ENCODE measurements around the gene PTPRA.

The PTPRA gene

DNA sequence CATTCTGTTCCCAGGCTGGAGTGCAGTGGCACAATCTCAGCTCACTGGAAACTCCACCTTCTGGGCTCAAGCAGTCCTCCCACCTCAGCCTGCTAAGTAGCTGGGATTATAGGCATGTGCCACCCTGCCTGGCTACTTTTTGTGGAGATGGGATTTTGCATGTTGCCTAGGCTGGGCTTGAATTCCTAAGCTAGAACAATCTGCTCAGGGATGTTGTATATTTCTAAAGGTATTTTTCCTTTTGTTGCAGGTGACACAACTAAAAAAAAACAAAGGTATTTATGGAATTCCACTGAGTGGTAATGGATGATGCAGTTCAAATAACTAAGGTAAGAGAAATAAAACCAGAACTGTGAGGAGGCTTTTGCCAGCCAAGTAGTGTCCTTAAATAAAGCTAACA lies 49.7 kb downstream of the PTPRA start:
- no peak for DNase-seq (ENCODE audit: low spot score)

DNA sequence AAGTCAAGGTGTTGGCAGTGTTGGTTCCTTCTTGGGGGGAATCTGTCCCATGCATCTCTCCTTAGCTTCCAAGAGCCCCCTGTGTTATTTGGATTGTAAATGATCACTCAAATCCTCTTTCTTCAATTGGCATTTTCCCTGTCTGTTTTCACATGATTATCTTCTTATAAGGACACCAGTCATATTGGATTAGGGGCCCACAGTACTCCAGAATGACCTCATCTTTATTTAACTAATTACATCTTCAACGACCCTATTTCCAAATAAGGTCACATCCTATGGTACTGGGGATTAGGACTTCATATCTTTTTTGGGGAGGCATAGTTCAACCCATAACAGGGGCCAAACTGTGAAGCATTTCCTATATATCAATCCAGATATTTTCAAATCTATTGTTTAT lies 57.3 kb downstream of the PTPRA start:
- DNase-seq (ENCODE audit: low spot score) = no peak

DNA sequence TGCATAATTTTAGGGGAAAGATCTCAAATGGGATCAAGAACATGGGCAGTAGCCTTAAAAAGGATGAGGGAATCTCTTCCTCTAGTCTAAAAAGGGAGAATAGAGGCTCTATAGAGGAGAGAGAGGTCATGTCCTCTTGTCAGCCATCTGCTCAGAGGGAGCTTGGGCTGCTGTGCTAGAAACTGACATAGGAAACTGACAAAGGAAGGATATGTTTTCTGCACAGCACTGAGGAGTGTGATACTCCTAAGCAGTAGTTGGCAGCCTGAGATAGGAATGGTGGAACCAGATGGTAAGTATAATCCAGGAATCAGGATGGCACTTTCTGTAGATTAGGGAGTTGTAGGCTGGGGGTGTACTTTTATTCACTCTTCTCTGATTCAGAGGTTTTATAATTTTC lies 59.2 kb downstream of the PTPRA start:
- no peak for DNase-seq (ENCODE audit: low spot score)

DNA sequence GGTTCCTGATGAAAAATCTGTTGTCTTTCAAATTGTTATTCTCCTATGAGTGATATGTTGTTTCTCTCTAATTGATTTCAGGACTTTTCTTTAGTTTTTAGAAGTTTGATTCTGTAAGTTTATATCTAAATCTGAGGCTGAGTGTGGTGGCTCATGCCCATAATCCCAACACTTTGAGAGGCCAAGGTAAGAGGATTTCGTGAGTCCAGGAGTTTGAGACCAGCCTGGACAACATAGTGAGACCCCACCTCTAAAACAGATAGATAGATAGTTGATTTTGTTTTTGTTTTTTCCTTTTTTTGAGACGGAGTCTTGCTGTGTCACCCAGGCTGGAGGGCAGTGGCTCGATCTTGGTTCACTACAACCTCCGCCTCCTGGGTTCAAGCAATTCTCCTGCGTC lies 64.6 kb downstream of the PTPRA start:
- no peak for DNase-seq (ENCODE audit: low spot score)

DNA sequence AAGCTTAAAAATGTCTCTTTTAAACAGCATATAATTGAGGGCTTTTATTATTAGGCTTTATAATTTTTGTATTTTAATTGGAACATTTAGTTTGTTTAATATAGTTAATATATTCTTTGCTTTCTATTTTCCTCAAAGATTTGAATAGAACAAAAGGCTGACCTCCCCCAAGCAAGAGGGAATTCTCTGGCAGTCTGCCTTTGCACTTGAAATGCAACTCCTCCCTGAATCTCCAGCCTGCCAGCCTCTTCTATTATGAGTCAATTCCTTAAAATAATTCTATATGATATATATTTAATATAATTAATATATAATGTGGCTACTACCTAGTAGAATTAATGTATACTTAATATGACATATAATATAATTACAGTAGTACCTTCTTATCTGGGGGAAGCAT lies 69.2 kb downstream of the PTPRA start:
- no peak for DNase-seq (ENCODE audit: low spot score)

DNA sequence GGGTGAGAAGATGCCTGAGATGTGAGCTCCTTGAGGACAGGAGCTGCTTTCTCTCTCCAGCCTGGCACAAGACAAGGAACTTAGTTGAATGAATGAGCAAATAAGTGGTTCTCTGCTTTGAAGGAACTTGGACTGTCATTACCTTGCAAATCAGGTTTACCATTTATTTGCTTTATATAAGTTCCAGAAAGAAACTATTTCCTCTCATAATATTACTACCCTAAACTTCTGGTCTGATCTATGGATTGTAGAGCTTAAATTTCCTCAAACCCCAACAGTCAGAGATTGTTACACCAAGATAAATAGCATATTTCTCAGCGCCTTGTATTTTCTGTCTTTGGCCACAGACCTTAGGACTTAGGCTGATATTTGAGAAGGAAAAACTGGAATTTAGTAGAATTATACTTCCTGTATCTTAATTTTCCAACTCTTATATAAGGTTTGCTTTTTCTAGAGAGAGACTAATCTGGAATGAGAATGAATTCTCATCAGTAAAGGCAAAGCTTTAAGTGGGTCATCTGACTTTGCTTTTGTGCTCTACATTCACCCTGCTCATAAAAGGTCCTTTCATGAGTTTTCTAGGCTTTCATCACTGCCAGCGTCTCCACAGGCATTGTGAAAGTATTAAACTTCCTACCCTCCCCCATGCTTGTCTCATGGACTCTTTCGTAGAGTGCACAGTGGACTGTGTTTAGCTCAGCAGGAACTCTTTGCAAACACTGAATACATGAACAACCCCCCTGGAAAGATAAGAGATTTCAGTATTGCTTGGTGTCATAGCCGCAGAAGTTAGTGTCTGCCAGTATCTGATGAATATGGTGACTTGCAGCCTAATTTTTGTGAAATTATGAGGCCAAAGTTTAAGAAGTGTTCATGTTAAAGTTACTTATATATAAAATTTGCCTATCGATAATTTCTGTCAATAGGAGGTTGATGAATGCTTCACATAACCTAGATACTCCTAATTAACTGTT lies 74.0 kb downstream of the PTPRA start:
- DNase-seq (ENCODE audit: low spot score) = no peak

DNA sequence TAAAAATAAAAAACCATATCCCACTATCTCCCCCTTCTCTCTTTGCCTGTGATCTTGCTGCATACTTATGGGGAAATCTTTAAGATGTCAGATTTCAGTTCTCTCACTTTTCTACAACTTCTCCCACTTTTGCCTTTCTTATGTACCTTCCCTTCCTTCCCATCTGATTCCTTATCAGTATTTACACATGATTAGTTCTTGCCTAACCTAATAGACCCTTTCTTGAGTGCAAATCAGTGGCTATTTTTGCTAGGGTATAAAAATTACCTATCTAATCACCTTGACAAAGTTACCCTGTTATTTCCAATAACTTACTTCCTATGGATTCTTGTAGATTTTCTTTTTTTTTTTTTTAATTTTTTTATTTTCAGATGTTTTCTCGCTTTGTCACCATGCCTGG lies 75.7 kb downstream of the PTPRA start:
- DNase-seq (ENCODE audit: low spot score) = no peak

DNA sequence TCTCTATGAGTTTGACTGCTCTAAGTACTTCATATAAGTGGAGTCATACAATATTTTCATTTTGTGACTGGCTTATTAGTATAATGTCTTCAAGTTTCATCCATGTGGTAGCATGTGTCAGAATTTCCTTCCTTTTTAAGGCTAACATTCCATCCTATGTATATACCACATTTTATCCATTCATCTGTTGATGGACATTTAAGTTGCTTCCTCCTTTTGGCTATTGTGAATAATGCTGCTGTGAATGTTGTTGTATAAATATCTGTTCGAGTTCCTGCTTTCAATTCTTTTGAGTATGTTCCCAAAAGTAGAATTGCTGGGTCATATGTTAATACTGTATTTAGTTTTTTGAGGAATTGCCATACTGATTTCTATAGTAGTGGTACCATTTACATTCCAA lies 79.5 kb downstream of the PTPRA start:
- no peak for DNase-seq (ENCODE audit: low spot score)

DNA sequence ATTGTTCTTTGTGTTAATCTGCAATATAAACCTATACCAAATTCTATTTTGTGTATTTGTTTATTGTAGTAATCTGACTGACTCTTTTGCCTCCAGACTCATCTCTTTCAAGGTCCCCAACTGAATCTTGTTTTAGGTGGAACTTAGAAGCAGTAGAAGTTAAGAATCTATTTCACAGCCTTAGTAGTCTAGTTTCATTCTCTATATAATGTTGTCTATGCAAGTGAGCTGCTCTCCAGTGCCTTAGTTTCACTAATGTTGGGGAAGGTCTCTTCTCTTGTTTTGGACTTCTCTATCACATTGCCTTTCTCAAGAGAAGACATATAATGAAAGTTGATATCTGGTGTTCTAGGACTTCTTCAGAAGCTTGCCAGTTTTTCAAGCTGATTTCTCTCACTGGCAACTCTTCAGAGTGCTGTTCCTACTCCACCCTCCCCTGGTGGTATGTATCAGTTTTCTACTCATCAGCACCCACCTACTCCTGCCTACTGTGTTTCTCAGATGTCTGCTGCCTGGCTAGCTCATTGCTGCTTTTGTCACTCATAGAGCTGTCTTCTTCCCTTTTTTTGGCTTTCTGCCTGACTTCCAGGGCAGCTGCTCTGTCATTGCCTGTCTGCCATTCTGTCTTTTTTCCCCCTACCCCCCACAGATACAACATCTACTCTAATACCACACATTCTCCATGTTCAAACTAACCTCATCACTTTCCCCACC lies 82.1 kb downstream of the PTPRA start:
- DNase-seq (ENCODE audit: low spot score) = no peak

DNA sequence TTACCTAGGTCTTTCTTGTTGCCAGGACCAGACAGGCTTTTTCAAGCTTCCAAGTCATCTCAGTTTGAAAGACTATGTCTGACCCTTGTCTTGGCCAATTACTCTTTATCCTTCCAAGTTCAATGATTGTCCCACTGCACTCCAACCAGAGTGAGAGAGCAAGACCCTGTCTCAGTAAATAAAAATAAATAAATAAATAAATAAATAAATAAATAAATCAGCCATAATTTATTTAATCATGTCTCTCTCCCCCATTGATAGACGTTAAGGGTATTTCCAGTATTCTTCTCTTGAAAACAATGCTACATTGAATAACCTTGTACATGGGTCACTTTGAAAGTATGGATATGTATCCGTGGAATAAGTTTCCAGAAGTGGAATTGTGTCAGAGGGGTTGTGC lies 83.2 kb downstream of the PTPRA start:
- no peak for DNase-seq (ENCODE audit: low spot score)

DNA sequence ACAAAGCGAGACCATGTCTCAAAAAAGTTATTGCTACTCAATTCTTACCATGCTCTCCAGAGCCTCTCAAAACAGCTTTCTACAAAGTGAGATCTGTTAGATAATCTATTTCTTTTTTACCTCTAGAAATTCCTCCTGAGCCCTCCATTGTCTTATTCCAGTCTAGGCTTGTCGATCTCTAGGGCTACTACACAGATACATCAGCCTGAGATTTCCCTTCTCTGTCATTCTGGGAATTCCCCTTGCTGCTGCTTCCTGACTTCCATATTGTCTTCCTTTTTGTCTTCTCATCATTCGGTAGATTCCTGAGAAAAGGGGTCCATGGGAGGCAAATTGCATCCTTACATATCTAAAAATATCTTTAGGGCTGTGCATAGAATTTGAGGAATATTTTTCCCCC lies 94.6 kb downstream of the PTPRA start:
- DNase-seq (ENCODE audit: low spot score) = no peak

DNA sequence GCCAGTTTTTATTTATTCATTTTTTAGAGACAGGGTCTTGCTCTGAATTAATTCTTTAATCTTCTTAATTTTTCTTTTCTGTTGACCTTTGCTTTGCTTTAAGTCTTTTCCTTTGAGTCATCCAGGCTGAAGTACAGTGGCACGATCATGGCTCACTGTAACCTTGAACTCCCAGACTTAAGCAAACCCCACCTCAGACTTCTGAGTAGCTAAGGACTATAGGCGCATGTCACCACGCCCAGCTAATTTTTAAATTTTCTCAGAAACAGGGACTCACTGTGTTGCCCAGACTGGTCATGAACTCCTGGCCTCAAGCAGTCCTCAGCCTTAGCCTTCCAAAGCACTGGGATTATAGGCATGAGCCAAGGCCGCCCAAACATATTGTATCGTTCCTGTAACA lies 98.8 kb downstream of the PTPRA start:
- DNase-seq (ENCODE audit: low spot score) = no peak

DNA sequence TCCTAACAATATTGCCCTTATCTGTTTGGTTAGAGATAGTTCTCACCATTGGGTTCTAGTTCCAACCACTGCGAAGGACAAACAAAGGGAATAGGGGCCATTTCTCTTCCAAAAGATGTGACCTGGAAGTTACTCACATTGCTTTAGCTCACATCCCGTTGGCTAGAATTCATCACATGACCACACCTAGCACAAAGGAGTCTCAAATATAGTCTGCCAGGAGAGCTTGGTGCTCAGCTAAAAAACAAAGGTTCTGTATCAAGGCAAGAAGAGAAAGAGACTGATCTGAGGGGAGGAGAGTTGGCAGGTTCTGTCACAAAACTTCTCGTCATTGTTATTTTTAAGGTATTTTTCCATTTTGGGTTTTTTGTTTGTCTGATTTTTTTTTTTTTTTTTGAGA lies 100.3 kb downstream of the PTPRA start:
- no peak for DNase-seq (ENCODE audit: low spot score)

DNA sequence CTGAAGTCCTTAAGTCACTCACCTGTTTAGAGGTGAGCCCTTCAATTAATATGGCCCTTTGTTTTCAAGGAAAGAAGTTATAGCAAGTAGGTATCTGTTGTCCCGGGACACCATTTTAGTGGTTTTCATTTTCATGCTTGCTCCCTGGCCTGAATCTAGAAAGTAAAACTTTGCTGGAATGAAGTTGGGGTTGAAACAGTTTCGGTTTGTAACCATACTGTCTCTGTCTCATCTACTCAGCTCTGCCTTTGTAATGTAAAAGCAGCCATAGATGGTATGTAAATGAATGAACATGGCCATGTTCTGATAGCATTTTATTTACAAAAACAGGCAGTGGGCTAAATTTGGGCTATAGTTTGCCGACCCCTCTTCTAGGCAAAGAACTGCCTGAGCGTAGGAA lies 105.2 kb downstream of the PTPRA start:
- DNase-seq (ENCODE audit: low spot score) = no peak

DNA sequence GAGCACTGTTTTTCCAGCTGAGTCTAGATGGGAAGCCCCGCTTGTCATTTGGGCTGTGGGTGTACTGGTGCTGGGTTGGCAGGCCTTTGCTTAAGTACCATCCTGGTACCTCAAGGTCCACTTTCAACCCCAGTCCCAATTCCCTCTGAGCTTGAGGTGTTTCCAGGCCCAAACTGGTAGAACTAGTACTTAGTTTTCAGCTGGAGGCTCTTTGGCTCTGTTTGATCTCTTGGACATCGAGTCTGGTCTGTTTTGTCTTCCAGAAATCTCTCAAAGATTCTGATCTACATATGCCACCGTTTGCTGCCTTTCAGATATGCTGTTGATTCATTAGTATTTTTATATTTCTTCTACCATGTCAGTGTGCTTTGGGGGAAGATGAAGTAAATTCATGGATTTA lies 108.4 kb downstream of the PTPRA start:
- no peak for DNase-seq (ENCODE audit: low spot score)

DNA sequence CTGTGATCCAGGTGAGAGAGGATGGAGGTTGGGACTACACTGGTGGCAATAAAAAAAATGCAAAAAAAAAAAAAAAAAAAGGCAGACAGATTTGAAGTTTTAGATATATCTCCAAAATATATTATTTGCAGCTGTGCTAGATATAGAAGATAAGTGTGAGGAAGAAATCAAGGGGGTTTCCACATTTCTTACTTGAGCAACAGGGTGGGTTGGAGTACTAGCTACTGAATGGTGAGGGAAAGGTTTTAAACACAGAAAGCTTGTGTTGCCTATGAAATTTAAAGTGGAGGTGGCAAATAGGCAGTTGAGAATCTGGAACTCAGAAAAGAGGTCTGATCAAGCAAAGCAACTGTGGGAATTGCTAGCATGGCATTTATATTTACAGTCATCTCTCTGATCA lies 110.2 kb downstream of the PTPRA start:
- no peak for DNase-seq (ENCODE audit: low spot score)

DNA sequence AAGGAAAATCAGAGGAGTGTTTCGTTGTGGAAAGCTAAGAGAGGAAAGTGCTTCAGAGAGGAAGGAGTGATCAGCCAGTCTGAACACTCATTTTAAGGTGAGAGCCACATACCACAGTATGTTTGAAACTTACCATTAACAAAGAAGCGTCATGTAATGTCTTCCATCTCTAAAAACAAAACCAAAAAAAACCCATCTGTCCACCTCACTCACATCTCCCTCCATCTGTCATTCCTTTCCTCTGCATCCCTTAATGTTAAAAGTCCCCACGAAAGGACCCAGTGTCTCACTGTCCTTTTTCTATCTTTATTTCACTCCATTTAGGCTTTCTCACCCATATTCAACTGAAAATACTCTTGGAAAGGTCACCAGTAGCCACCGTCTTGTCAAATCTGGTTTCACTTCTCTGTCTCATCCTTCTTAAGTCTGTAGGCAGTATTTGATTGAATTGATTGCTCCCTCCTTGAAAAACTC lies 110.8 kb downstream of the PTPRA start:
- DNase-seq (ENCODE audit: low spot score) = no peak

DNA sequence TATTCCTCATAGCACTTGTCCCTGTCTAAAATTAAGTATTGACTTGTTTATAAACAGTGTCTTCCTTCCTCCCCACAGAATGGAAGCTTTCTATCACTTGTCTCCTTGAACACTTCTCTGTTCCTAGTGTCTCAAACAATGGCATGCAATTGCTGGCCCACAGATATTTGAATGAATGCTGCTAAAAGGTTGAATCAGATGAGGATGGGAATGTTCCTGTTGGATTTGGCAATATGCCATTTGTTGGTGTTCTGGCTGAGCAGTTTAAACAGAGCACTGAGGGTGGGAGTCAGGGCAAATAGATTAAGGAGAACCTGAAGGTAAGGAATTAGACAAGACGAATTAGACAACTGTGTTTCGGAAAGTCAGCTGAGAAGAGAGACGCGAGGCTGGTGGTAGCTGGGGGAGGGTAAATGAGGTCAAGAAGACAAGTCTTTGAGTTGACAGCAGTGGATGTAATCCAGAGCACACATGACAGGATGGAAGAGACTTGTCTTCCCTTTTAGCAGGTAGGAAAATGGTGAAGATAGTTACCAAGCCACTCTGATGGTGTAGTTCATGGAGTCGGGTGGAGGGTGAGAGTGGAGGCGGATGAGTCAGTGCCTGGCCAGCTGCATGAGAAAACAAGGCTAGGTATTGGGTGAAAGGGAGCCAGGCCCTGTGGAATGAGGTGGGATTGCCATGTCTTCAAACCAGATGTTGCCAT lies 111.8 kb downstream of the PTPRA start:
- no peak for DNase-seq (ENCODE audit: low spot score)

DNA sequence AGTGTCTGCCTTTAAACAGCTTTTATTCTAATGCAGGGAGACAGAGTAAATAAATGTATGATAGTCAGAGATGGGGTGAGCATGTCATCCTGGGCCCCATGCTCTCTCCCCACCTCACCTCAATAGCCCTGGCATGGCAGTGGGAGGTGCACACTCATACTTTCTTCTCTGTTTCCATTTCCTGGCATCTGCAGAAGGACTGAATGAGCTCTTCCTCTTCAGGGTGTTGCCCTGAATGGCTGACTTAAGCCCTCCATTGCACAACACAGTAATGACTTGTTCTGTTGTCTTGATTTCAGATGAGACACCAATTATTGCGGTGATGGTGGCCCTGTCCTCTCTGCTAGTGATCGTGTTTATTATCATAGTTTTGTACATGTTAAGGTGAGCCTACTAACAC lies 113.2 kb downstream of the PTPRA start:
- no peak for DNase-seq (ENCODE audit: low spot score)

DNA sequence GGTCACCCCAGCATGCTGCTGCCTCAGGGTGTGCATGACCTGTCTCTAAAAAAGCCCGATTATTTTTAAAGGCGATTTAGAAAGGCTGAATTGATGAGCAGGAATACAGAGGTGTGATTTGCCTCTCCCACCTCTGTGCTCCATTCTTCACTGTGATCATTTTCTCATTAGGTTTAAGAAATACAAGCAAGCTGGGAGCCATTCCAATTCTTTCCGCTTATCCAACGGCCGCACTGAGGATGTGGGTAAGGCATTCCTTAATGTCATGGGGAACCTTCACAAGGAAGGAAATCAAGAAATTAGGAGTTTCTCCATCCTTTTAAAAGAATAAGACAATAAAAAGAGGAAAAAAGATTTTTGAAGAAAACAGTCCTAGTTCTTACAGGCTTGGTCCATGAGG lies 114.6 kb downstream of the PTPRA start:
- no peak for DNase-seq (ENCODE audit: low spot score)

DNA sequence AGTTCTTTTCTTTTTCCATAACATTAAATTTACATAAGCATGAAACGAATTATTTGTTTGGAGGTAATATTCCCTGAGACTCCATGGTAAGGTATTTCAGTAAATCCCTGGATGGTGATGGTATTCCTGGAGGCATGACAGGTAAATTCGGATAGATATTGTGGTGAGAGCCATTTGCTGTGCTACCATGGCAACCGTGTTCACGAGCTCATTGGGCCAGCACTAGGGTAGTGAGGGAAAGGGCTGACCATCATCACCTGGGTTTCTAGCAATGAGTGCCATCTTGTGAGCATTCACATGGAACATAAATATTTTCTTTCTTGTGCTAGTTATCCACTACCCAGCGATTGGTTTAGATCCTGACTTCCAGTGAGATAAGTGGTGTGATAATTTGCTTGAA lies 118.3 kb downstream of the PTPRA start:
- no peak for DNase-seq (ENCODE audit: low spot score)

DNA sequence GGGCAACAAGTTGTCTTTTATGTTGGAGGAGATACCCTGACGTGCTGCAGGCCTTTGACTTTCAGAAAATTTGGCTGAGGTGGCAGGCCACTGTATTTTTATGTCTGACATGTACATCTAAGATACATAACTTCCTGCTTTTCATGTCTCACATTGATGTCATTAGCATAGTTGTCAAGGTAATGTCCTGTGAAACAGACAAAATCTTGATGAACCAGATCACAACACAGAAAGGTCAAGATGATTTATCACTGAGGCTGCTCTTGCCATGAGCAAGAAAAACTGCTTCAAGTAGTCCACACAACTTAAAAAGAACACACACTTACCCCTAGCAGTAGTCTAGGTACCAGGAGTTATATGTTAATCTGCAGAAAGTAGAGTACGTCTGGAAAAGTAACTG lies 120.0 kb downstream of the PTPRA start:
- DNase-seq (ENCODE audit: low spot score) = no peak

DNA sequence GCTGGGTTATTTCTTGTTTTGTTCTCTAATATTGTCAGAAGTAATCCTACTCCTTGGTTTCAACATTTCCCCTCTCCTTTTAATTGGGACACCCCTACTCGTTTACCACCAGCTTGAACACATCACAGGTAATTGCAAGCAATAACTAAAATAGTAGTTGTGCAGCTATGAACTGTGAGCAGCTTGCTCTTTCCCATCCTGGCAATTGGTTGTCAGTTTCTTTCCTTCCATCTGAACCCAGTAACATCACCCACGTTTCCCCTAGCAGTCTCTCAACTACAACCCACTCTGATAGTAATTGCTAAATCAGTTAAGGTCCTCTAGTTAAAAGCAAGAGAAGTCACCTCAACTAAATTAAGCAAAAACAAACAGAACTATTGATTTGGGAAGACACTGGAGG lies 122.5 kb downstream of the PTPRA start:
- DNase-seq (ENCODE audit: low spot score) = no peak

Data from CD4-positive, alpha-beta T cell treated with Interleukin-6 at 100 ng/mL for 8 hours (primary cell).